ENCODE measurements around the gene NOMO2.
"Not testable (repeated sequence)": the region's sequence is repeated elsewhere in the genome, so short reads cannot be mapped to it uniquely, and the experiment has no call there.

DNA sequence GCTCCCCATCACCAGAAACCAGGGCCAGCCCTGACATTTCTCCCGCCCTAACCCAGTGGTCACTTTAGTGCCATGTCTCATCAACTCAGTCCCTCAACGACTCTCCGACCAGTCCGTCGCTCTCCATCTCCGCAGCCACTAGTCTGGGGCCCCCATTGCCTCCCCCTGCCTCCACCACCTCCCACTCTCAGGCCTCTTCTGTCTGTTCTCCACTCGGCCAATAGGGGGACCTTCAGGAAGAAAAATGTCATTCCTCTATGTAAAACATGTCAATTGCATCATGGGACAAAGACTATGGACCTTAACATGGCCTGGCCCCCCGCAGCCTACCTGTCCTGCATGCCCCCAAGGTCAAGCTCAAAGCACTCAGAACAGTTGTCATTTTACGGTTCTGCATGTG is 39.3 kb downstream of the NOMO2 start:
- not testable (repeated sequence) for TF ChIP-seq CTCF, POLR2A, EP300 (IDR thresholded peaks at IDR 0.05)
